Measurements from ENCODE around the gene UBE2F. TPM values are rescaled to one million over a fixed set of nuclear protein-coding genes. Genes with fewer than 3 reads are reported as not detected.

The UBE2F gene, protein sequence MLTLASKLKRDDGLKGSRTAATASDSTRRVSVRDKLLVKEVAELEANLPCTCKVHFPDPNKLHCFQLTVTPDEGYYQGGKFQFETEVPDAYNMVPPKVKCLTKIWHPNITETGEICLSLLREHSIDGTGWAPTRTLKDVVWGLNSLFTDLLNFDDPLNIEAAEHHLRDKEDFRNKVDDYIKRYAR
- 60.4 and 66.7 TPM in 2 replicates for total RNA-seq

DNA sequence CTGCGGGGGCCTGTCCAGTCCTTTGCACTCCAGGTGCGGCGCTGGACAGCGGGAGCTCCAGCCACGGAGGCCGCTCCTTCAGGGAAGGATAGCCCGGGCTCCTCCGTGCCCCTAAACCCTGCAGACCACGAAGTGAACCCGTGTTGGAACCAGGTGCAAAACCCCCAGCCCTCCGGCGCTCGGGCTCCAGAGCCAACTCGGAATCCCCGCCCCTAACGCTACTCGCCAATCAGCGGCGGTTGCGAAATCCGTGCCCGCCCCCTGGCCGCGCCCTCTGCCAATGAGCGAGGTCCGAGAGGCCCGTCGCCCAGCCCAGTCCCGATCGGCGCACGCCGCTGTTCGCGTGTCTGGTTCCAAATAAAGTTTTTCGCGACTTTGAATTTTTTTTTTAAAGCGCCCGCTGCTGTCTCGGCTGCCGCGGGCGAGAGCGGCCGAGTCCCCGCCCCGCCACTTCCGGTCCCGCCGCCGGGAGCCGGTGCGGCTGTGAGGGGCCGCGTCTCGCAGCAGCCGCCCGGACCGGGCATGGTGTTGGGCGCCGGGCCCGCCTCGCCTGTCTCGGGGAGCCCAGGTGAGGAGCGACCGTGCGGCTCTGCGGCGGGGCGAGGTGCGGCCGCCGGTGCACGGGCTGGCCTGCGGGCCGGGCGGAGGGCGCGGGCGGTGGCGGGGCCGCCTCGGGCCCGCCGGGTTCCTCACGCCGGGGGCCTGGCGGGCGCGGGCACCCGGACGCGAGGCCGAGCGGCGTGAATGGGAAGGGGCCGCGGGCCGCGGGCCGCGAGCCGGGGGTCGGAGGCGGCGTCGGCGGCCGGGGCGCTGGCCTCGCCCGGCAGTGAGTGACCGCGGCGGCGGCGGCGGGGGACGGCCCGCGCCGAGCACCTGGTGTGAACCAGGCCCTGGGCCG is at the start of gene UBE2F:
Gene UBE2F, plus strand, starts transcription at position 450 of the 898 bp plus-strand sequence. CDS start 6,094 bp downstream, outside the sequence.

DNA sequence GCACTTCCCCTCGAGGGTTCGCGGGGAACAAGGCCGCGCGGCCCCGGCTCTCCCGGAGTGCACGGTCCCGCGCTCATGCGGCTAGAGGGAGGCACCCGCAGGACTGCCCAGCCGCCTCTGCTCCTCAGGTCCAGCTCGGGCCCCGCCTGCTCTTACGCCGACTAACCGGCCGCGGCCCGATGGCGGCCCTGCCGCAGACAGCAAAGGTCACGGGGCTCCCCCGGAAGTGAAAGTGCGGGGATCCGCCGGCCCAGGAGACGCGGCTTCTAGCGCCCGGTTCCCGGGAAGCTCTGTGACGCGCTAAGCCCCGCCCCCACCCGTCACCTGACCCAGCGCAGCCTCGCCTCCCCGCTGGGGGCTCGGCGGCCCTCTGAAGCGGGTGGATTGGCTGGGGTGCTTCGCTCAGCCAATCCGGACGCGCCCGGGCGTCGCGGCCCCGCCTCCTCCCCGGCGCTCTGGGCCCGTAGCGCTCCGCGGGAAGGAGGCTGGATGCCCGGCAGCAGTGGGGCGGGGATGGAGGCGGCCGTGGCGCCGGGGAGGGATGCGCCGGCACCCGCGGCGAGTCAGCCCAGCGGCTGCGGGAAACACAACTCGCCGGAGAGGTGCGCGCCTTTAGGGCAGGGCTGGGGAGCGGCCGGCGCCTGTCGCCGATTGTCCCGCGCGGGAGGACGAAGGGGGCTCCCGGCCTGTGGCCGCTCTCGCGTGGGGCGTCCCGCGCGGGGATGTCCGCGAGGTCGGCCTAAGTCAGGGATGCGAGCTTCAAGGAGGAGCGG is 93.9 kb downstream of the UBE2F start, which contains the start of gene SCLY:
Gene SCLY, plus strand, starts transcription at position 460 of the 773 bp plus-strand sequence. Its CDS starts 54 bp downstream, at position 514.

Other genes with a start within 250 kb of the UBE2F start
- gene RBM44, start 168.2 kb upstream of the UBE2F start, total RNA-seq = under 0.01 and 0.15 TPM in 2 replicates
- 22.0 and 23.4 TPM in 2 replicates for gene RAMP1, start 107.4 kb upstream of the UBE2F start, total RNA-seq
- gene SCLY, start 94.0 kb downstream of the UBE2F start, total RNA-seq = 18.0 and 19.5 TPM in 2 replicates
- gene ESPNL, start 133.3 kb downstream of the UBE2F start, total RNA-seq = 5.2 and 6.4 TPM in 2 replicates
- 0.15 TPM in 1 of 2 replicates, not detected in the other for gene KLHL30, start 171.7 kb downstream of the UBE2F start, total RNA-seq
- 4.2 TPM in 2 replicates for gene ERFE, start 192.0 kb downstream of the UBE2F start, total RNA-seq
- gene ILKAP, start 236.7 kb downstream of the UBE2F start, total RNA-seq = 19.2 and 20.7 TPM in 2 replicates

All from bronchus fibroblast of lung (primary cell).